Body of pancreas (tissue), 4 donors: ENCODE results near the gene CDKL1. TPM values are rescaled to one million over a fixed set of nuclear protein-coding genes. Genes with fewer than 3 reads are reported as not detected.
A peak's percentile ranks its signal among the peaks of the same experiment; 100 is the strongest.

Source experiments
- ATAC-seq: fragments of 150-250 bp; one replicate; pipeline ENCODE4 v1.9.1; 2016
- DNase-seq, 4 donors: peaks; one replicate each; pipeline ENCODE4 v3.0.0-alpha.2; 2019
- H3K27ac ChIP-seq, 4 donors: fragments of 200-600 bp; sonication (generic); 1 replicate in 3 of 4; 2 replicates in 1 of 4; pipeline versions ENCODE4 v1.5.1 to v1.6.1; 2016 to 2019; ENCODE audit warnings: mild to moderate bottlenecking in 1 of 4, mixed read lengths in 1 of 4, moderate library complexity in 1 of 4
- H3K27me3 ChIP-seq, 2 donors: fragments of 200-600 bp; sonication (generic); one replicate each; pipeline ENCODE4 v1.6.0; 2016; ENCODE audit warnings: mild to moderate bottlenecking in 1 of 2
- H3K36me3 ChIP-seq, 2 donors: fragments of 200-600 bp; sonication (generic); replicated peaks in 1 of 2; 2 replicates each; pipeline ENCODE4 v1.5.1; 2016; ENCODE audit warnings: low read depth in 2 of 2; ENCODE audit not compliant: insufficient read depth in 1 of 2
- H3K4me1 ChIP-seq: fragments of 200-600 bp; sonication (generic); one replicate; pipeline ENCODE4 v1.6.0; 2016
- H3K4me3 ChIP-seq, 2 donors: fragments of 200-600 bp; sonication (generic); 1 replicate in 1 of 2; 2 replicates in 1 of 2; pipeline ENCODE4 v1.5.1; 2016 to 2019
- H3K9me3 ChIP-seq, 3 donors: fragments of 200-600 bp; sonication (generic); 1 replicate in 2 of 3; 2 replicates in 1 of 3; pipeline ENCODE4 v1.5.1; 2016
- CTCF ChIP-seq, 7 experiments: fragments of 450-650 bp in 4 of 7; fragments of 200-600 bp in 3 of 7; sonication (generic) in 3 of 7; IDR thresholded peaks; one replicate each; pipeline ENCODE4 v1.5.1; 2016 to 2019; ENCODE audit warnings: antibody characterized with exemption in 7 of 7
- POLR2A ChIP-seq, 3 donors: fragments of 450-650 bp; IDR thresholded peaks; one replicate each; pipeline ENCODE4 v1.6.1; 2016; ENCODE audit warnings: antibody characterized with exemption in 3 of 3, mild to moderate bottlenecking in 2 of 3
- WGBS, 2 donors: methylation state at CpG; one replicate each; pipeline ENCODE4 v1.1.5; 2017; 5-methylcytosine and 5-hydroxymethylcytosine counted together
- intact Hi-C: fragments of 100-400 bp; cut with DNase I; formaldehyde crosslinking; loops from one replicate; pipeline ENCODE4 v1.15.1; 2023
- total RNA-seq, 2 donors: library from RNA; depleted of rRNA; stranded (reverse); fragments of >200 nt; gene quantifications; one replicate each; pipeline ENCODE4 v1.1.0, GENCODE V29; 2016

The CDKL1 gene
- total RNA-seq, 2 donors from 2014 or later = 6.2 to 7.3 TPM

DNA sequence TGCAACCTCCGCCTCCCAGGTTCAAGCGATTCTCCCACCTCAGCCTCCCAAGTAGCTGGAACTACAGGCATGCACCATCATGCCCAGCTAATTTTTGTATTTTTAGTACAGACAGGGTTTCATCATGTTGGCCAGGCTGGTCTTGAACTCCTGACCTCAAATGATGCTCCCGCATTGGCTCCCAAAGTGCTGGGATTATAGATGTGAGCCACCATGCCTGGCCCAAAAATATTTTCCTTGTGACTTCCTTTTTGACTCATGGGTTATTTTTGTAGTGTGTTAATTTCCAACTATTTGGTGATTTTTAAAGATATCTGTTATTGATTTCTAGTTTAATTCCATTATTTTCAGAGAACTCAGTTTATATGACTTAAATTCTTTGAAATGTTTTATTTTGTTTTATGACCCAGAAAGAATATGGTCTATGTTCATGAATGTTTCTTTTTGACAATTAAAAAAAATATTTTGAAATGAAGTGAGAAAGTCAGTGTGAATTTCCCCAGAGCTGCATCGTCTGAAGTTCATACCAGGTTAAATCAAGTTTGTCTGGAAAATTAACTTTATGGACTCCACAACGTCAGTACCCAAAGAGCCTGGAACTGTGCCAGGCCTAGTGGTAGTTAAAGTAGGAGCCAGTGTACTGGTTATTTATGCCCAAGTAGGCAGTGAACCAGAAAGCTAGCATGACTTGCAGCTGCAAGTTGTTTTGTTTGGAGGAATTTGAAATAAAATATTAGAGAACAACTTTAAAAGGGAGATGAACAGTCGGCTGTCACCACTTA lies 2.8 kb upstream of the CDKL1 start:
- H3K27ac ChIP-seq = no peak overlapping the region
- intact Hi-C loops = no loop called here
- H3K27me3 ChIP-seq = no peaks in the 10 kb centered on the region
- TF ChIP-seq POLR2A (IDR thresholded peaks at IDR 0.05) (no peak), CTCF (IDR thresholded peaks at IDR 0.05) (peak in 2 of 7 experiments; percentile 1 to 12)
- no peak overlapping the region for H3K4me3 ChIP-seq
- ATAC-seq = no peak
- no peaks in the 10 kb centered on the region for H3K36me3 ChIP-seq
- WGBS, 2 donors = 59 to 68% methylated on average over 6 of the region's 6 CpGs
- peak; percentile 26 to 64 (median 48) for DNase-seq
- H3K4me1 ChIP-seq = peaks cover 16% of the 10 kb centered on the region
- H3K9me3 ChIP-seq = no peaks in the 10 kb centered on the region

GRCh38 chr14:50398189-50398580 lies 1.5 kb upstream of the CDKL1 start:
- Histone ChIP-seq H3K36me3 (no peaks in the 10 kb centered on the region), H3K27ac (no peak overlapping the region), H3K4me1 (peaks cover 16% of the 10 kb centered on the region), H3K4me3 (no peak overlapping the region), H3K9me3 (no peaks in the 10 kb centered on the region), H3K27me3 (no peaks in the 10 kb centered on the region)
- intact Hi-C loops = no loop called here
- no peak for ATAC-seq
- no peak for DNase-seq
- TF ChIP-seq POLR2A (IDR thresholded peaks at IDR 0.05) (no peak), CTCF (IDR thresholded peaks at IDR 0.05) (no peak)
- 57% methylated on average over 2 of the region's 2 CpGs for WGBS, 2 donors

DNA sequence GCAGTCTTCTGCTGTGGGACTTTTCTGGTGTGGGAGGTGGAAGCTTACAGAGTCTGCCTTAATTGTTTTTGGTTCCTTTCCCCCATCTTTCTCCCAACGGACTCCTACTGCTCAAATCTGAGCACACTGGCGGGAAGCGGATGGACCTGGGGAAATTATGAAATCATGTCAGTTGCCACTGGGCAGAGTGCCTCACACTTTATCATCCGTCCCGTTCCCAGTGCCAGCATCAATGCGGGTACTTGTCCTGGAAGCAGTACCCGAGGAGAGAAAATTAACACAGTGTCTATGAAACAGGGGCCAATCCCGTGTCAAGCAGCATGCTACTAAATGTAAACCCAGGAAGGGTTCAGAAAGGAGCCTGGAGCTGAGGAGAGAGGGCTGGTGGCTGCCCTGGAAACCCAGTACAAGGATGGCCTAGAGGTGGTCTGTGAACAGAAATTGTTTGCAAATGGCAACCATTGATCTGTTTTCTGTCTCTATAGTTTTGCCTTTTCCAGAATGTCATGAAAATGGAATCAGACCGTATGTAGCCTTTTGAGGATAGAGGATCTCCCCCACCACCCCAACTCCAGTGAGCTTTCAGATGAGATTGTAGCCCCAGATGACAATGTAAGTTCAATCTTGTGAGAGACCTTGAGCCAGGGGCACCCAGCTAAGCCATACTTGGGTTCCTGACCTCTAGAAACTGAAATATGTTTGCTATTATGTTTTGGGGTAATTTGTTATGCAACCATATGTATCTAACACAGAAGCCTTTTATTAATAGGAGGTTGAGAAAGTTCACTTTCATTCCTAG lies 908 bp upstream of the CDKL1 start:
- Histone ChIP-seq H3K36me3 (no peaks in the 10 kb centered on the region), H3K4me1 (peaks cover 16% of the 10 kb centered on the region), H3K27ac (peak overlapping the region; percentile 41 to 86 (median 82)), H3K4me3 (no peak overlapping the region), H3K27me3 (no peaks in the 10 kb centered on the region), H3K9me3 (no peaks in the 10 kb centered on the region)
- TF ChIP-seq CTCF (IDR thresholded peaks at IDR 0.05) (no peak), POLR2A (IDR thresholded peaks at IDR 0.05) (no peak)
- WGBS, 2 donors = 16 to 25% methylated on average over 8 to 9 of the region's 9 CpGs
- intact Hi-C loops = no loop called here
- DNase-seq (peak; percentile 48 to 63 (median 54)), ATAC-seq (peak; percentile 26)

- TF ChIP-seq POLR2A (IDR thresholded peaks at IDR 0.05) (no peak), CTCF (IDR thresholded peaks at IDR 0.05) (no peak)
- no peaks in the 10 kb centered on the region for H3K9me3 ChIP-seq
- H3K4me1 ChIP-seq = peaks cover 16% of the 10 kb centered on the region
- peak; percentile 29 to 67 (median 50) for DNase-seq
- H3K27ac ChIP-seq = peak overlapping the region in 1 of 4 donors; percentile 83
- WGBS, 2 donors = 30 to 41% methylated on average over 5 of the region's 5 CpGs
- H3K27me3 ChIP-seq = no peaks in the 10 kb centered on the region
- no peak for ATAC-seq
- H3K36me3 ChIP-seq = no peaks in the 10 kb centered on the region
- H3K4me3 ChIP-seq = no peak overlapping the region
- intact Hi-C loops = no loop called here
Measured at GRCh38 chr14:50395448-50395847, 1.2 kb downstream of the CDKL1 start.
